GM18498 (cell line): ENCODE data around the gene BCORL1.
A peak's percentile ranks its signal among the peaks of the same experiment; 100 is the strongest.

Source experiments
- ATAC-seq: cut with Tn5 transposase; IDR thresholded peaks from one replicate; pipeline ENCODE4 v1.9.1; 2021; ENCODE audit warnings: mild to moderate bottlenecking, moderate library complexity; ENCODE audit not compliant: unreplicated experiment

Gene BCORL1

DNA sequence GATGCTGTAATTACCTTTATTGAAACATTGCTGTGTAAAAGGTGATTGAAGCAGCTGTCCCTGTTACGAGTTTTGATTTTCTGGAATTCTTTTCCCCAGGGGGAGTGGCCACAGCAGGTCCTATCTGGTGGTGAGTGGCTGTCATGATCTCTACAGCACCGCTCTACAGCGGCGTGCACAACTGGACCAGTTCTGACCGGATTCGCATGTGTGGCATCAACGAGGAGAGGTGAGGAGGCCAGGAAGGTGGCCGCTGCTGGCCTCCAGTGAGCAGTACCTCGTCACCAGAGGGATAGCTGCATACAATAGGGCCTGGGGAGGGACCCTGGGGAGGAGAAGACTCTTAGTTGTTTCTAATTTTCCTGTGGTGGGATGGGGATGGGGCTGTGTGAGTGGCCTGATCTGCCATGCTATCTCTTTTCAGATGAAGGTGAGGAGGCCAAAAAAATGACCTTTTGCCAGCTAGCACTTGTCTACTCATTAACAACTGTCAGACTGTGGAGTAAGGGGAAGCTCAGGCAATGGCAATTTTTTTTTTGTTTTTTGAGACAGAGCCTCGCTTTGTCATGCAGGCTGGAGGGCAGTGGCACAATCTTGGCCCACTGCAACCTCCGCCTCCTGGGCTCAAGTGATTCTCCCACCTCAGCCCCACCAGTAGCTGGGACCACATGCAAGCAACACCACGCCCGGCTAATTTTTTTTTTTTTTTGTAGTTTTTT lies 22.8 kb downstream of the BCORL1 start:
- ATAC-seq = no peak

DNA sequence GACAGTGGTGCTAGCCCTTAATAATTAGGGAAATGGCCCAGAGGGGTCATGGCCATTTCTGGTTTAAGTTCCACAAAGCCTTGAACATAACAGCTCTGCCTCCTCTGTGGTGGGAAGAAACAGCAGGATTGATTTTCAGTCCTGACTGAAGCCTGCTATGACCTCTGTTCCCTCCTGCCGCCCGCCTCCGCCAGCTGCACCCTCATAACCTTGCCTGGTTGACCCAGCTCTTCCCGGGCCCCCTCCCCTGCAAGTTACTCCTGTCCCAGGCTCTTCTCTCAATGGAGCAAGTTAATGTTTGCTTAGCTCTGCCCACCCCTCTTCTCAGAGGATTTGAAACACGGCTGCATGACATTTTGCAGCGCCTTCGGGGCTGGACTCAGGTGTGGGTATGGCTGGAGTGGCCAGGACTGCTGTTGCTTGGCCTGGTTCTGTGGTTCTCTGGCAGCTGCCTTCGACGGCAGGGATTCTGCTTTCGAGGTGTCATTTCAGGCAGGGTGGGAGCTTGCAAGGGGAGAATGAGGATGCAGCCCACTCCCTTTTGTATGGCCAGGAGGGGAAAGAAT lies 27.3 kb downstream of the BCORL1 start:
- no peak for ATAC-seq

DNA sequence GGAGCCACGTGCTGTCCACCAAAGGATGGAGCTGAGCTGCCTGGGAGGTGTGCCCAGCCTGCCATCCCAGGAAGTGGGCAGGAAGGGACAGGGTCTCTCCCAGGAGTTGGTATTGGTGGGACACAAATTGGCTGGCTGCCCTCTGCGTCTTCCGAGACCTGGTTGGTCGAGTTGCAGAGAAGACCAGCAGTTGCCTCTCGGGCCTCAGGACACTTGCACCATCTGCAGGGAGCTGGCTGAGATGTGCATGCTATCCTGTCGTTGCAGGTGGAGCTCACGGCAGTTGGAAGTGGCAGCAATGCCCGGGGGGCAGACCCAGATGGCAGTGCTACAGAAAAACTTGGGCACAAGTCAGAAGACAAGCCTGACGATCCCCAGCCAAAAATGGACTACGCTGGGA lies 30.2 kb downstream of the BCORL1 start:
- no peak for ATAC-seq

- ATAC-seq = no peak
These were observed 31.2 kb downstream of the BCORL1 start for GRCh38 chrX:130013661-130014060.

- no peak for ATAC-seq
These were observed 31.9 kb downstream of the BCORL1 start for GRCh38 chrX:130014356-130014755.

DNA sequence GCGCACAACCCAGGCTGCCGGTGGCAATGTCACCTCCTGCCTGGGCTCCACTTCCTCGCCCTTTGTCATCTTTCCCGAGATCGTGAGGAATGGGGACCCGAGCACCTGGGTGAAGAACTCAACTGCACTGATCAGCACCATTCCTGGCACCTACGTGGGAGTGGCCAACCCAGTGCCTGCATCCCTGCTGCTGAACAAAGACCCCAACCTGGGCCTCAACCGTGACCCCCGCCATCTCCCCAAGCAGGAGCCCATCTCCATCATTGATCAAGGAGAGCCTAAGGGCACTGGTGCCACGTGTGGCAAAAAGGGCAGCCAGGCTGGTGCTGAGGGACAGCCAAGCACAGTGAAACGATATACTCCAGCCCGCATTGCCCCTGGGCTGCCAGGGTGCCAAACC lies 32.3 kb downstream of the BCORL1 start:
- no peak for ATAC-seq

- ATAC-seq = no peak
These were observed 32.7 kb downstream of the BCORL1 start for GRCh38 chrX:130015181-130015580.

DNA sequence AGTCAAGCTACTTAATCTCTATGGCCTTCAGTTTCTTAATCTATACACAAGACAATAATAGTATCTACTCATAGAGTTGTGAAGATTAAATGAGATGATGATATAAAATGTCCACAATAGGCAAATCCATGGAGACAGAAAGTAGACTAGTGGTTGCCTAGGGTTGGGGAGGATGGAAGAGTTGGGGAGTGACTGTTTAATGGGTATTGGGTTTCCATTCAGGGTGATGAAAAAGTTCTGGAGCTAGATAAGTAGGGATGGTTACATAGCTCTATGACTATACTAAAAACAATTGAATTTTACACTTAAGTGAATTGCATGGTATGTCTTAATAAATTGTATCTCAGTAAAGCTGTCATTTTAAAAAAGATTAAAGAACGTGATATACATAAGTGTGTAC lies 35.7 kb downstream of the BCORL1 start:
- ATAC-seq = no peak

DNA sequence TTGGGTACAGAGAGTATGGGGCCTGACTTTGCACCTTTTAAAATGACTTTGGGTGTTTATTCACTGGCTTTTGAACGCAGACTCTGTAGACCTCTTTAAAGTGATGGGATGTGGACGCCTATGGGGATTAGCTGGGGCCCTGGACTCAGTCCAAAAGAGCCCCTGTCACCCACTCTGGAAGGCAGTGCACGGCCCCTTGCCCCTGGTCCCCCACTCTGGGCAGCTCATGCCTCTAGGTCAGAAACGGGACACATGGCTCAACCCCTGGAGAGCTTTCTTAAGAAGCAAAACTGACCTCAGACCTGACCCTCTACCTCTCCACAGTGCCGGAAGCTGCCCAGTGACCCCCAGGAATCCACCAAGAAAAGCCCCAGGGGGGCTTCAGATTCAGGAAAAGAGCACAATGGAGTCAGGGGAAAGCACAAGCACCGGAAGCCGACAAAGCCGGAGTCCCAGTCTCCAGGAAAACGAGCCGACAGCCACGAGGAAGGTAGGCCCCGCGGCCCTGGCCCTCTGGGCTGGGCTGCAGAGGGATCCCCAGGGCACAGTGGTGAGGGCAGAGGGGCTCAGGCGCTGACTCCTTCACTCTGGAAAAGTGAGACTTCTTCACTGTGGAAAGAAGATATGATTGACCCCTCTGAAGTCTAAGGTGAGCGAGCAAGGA lies 38.4 kb downstream of the BCORL1 start:
- no peak for ATAC-seq

- ATAC-seq = peak; percentile 100
These were observed 41.7 kb downstream of the BCORL1 start for GRCh38 chrX:130024127-130024526.

DNA sequence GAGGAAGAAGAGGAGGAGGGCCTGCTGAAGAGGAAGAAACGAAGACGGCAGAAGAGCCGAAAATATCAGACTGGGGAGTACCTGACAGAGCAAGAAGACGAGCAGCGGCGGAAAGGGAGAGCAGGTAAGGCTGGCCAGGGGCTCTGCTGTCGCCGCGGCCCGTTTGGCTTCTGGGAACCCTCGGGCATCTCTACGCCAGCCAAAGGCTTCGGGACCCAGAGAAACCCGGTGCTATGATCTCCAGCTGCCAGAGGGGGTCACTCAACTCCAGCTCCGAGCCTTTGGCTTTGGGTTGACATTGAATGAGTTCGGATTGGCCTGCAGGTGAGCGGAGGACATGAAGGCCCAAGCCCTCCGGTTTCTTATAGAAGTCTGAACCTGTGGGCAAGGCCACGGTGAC lies 42.8 kb downstream of the BCORL1 start:
- no peak for ATAC-seq

DNA sequence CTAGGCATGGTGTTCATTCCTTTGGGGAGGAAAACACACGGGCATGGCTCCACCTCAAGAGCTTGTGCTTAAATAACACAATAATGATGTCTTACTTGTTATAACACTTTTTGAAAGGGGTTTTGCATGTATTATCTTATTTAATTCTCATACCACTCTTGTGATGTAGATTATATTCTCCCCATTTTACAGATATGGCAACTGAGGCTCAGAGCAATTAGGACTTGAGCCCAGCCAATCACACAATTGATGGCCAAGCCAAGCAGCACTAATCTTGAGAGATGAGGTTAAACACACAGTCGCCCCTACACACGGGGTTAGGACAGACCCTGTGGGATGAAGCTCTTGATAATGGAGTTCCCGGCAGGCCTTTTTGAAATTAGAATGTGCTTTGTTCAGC lies 45.1 kb downstream of the BCORL1 start:
- ATAC-seq = no peak

GRCh38 chrX:130028196-130028595 lies 45.8 kb downstream of the BCORL1 start:
- no peak for ATAC-seq

DNA sequence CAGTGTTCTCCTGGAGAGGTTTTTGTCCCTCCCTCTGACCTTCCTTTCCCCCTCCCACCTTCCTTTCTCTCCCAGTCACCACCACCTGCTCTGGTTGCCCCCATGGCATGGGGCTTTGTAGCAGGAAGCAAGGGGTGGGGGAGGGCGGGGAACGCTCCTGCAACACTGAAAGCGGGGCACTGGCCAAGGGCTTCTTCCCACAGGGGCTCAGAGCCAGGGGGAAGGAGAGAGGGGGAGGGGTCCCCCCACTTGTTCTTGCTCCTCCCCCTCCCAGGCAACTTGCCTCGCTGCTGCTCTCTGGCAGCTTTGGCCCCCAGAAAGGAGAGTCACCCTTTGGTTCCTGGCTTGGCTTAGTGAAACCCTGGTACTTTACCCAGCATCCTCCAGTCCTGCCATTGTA lies 48.4 kb downstream of the BCORL1 start:
- no peak for ATAC-seq

DNA sequence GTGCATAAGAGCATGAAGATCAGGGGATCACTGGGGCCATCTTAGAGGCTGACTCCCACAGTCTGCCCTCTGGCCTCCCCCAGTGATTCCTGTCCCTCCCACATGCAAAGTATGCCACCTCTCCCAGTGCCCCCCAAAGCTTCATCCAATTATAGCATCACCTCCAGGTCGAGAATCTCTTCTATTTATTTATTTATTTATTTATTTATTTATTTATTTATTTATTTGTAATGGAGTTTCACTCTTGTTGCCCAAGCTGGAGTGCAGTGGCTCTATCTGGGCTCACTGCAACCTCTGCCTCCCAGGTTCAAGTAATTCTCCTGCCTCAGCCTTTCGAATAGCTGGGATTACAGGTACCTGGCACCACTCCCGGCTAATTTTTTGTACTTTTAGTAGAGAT lies 50.1 kb downstream of the BCORL1 start:
- ATAC-seq = no peak

- no peak for ATAC-seq
These were observed 51.7 kb downstream of the BCORL1 start for GRCh38 chrX:130034178-130034577.

GRCh38 chrX:130039847-130040246 lies 57.4 kb downstream of the BCORL1 start:
- ATAC-seq = no peak

DNA sequence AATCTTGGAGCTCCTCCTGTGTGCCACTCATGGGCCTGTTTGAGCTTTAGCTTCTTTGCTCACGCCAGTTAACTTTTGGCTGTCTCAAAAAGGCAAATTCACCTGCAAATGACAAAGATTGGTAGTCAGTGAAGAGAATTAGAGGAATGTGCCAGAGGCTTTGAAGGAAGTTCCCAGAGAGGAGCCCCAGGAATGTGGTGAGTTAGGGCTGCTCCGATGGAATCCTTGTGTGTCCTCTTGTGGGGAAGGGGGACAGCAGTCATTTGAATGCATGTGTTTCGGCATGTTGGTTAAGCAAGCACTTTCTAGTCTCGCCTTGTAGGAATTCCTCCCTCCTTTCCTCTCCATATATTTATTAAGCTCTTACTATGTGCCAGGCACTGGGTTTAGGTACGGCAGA lies 65.0 kb downstream of the BCORL1 start:
- ATAC-seq = no peak

DNA sequence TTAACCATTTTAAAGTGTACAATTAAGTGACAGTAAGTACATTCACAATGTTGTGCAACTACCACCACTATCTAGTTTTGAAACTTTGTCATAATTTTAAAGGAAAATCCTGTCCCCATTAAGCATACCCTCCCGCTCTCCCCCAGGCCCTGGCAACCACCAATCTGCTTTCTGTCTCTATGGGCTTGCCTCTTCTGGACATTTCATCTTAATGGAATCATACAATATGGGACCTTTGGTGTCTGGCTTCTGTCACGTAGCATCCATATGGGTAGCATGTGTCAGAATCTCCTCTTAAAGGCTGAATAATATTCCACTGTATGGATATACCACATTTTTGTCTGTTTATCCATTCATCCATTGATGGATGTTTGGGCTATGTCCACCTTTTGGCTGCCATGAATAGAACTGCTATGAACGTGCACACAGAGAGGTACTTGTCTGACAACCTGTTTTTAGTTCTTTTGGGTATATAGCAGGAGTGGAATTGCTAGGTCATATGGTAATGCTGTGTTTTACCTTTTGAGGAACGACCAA lies 66.3 kb downstream of the BCORL1 start:
- ATAC-seq = no peak

DNA sequence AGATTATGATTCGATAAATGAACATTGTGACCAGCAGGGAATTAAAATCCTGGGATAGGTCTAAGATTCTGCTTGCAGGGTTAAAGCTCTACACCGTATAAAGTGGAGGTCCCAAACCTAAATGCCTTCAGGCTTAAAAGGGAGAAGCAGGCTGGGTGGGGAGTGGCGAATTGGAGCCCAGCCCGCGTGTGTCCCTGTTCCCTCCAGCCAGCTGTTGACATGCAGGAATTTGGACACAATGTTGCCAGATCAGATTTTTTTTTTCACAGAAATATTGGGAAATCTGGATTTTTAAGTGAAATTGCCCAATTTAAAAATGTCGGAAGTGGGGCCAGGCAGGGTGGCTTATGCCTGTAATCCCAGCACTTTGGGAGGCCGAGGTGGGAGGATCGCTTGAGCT lies 67.4 kb downstream of the BCORL1 start:
- ATAC-seq = no peak

DNA sequence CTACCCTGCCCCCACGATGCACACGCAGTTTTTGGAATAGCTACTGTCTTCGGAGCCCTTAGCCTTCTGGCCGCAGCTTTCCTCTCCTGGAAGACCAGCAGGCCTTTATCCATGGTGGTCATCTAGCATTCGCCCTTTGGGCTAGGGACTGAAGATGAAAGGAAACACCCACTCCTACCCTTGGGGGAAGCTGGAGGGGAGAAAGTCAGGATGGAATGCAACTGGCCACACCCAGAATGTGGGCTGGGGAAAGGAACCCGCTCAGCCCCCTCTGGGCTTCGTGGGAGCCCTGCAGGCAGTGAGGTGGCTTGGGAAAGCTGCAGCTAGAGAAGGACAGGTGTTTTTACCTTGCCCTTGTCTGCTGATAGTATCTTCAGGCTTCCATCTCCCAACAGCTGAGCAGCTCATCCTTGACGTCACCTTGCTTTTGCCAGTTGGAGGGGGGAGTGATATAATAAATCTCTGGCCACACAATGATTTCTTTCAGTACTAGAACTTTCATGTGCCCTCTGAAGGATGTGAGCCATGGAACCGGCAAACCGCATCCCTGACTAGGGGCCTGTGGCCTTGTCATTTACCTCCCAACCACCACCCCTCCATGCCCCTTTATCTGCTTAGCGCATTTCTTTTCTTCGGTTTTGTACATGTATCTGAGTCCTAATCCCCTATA lies 68.9 kb downstream of the BCORL1 start:
- ATAC-seq = no peak

DNA sequence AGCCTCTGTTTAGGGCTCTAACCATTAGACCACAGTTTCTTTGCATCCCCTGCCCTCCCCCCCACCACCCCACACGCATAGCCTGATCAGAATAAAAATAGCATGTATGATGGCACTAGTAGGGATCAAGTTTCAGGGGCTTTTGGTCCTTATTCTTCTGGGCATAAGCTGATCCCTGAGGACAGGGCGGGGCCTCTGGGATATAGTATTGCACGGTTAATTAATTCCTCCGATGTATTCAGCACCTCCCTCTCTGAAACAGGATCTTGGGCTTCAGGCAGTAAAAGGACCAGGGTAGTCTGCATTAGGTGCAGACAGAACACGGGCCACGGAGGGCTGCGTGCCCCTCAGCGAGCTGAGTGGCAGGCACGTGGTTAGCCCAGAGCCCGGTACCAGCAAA lies 70.8 kb downstream of the BCORL1 start:
- ATAC-seq = no peak
